Measurements from ENCODE around the gene CASS4. TPM values are rescaled to one million over a fixed set of nuclear protein-coding genes. Genes with fewer than 3 reads are reported as not detected.

The CASS4 gene
- total RNA-seq, 1 donor from 2014 or later: not detected

DNA sequence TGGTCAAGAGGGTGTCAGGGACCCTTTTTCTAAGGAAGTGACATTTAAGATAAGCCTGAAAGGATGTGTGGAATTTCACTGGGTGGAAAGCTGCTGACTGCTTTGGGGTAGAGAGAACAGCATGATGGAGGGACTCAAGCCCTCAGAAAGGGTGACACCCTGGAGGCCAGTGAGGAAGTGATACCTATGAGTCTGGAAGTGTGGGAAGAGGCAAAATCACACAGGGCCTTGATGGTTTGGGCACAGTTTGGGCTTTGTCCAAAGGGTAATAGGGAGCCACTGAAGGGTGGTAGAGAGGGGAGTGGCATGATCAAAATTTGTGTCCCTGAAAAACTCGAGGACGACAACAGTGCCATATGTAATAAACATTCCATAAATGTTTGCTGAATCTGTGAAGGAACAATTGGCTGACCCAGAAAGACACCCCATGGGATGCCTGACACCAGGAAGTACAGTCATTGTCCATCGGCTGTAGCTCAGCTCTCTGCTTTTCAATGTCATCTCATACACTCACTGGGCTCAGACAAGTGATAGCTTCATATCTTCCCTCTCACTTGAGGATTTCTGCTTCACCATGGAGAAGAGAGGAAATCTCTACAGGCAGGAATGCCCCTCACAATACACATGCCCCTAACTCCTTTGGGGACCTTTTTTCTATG lies 21.3 kb downstream of the CASS4 start:
- no peaks in the 10 kb centered on the region for H3K36me3 Mint-ChIP-seq (ENCODE audit: unreplicated experiment)
- no peak overlapping the region for H3K4me3 Mint-ChIP-seq (ENCODE audit: unreplicated experiment)
- DNase-seq: no peak
- TF ChIP-seq CTCF (IDR thresholded peaks at IDR 0.05; ENCODE audit: partially characterized antibody, unreplicated experiment): no peak
- H3K27me3 Mint-ChIP-seq (ENCODE audit: unreplicated experiment): peaks cover 10% of the 10 kb centered on the region
- no peaks in the 10 kb centered on the region for H3K9me3 Mint-ChIP-seq (ENCODE audit: unreplicated experiment)
- no peaks in the 10 kb centered on the region for H3K4me1 Mint-ChIP-seq (ENCODE audit: low read depth, unreplicated experiment)
- no peak overlapping the region for H3K27ac Mint-ChIP-seq (ENCODE audit: unreplicated experiment)

DNA sequence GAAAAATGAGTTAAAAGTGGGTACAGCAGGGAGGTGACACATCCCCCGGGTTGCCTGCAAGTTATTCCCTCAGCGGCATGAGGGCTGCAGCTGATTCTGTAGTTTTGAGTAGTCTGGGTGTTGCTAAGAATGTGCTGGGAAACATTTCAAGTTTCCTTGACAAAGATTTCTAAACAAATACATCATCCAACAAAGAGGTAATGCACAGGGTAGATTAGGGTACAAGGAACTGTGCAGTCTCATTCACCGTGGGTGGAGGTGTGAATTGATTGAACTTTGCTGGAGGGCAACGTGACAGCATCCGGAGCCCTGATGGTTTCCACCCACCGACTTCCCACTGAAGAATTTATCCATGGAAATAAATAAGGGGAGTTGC lies 21.8 kb downstream of the CASS4 start:
- Mint-ChIP-seq H3K27ac (ENCODE audit: unreplicated experiment) (no peak overlapping the region), H3K27me3 (ENCODE audit: unreplicated experiment) (peaks cover 10% of the 10 kb centered on the region), H3K9me3 (ENCODE audit: unreplicated experiment) (no peaks in the 10 kb centered on the region)

GRCh38 chr20:56437196-56437960 lies 25.3 kb downstream of the CASS4 start:
- no peak overlapping the region for H3K27ac Mint-ChIP-seq (ENCODE audit: unreplicated experiment)

More for the DNA sequence above, 21.8 kb downstream of the CASS4 start:
- Mint-ChIP-seq H3K36me3 (ENCODE audit: unreplicated experiment) (no peaks in the 10 kb centered on the region), H3K4me3 (ENCODE audit: unreplicated experiment) (no peak overlapping the region), H3K4me1 (ENCODE audit: low read depth, unreplicated experiment) (no peaks in the 10 kb centered on the region)
- TF ChIP-seq CTCF (IDR thresholded peaks at IDR 0.05; ENCODE audit: partially characterized antibody, unreplicated experiment): no peak
- no peak for DNase-seq

DNA sequence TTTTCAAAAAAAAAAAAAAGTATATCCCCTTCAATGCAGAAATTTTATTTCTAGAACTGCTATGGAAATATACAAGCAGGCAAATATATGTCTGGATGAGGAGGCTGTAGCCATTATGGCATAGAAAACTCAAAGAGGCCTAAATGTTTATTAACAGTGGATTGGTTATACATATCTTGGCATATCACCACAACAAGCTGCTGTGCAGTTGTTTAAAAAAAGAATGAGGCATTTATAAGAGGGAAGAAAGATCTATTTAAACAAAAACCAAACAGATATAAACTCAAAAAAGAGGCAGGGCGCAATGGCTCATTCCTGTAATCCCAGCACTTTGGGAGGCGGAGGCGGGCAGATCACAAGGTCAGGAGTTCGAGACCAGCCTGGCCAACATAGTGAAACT lies 26.2 kb downstream of the CASS4 start:
- Mint-ChIP-seq H3K27ac (ENCODE audit: unreplicated experiment) (no peak overlapping the region), H3K4me3 (ENCODE audit: unreplicated experiment) (no peak overlapping the region), H3K36me3 (ENCODE audit: unreplicated experiment) (no peaks in the 10 kb centered on the region), H3K9me3 (ENCODE audit: unreplicated experiment) (no peaks in the 10 kb centered on the region), H3K27me3 (ENCODE audit: unreplicated experiment) (peaks cover 3% of the 10 kb centered on the region), H3K4me1 (ENCODE audit: low read depth, unreplicated experiment) (no peaks in the 10 kb centered on the region)
- TF ChIP-seq CTCF (IDR thresholded peaks at IDR 0.05; ENCODE audit: partially characterized antibody, unreplicated experiment): no peak
- no peak for DNase-seq

More at GRCh38 chr20:56437196-56437960, 25.3 kb downstream of the CASS4 start:
- Mint-ChIP-seq H3K4me3 (ENCODE audit: unreplicated experiment) (no peak overlapping the region), H3K36me3 (ENCODE audit: unreplicated experiment) (no peaks in the 10 kb centered on the region), H3K4me1 (ENCODE audit: low read depth, unreplicated experiment) (no peaks in the 10 kb centered on the region), H3K27me3 (ENCODE audit: unreplicated experiment) (peaks cover 3% of the 10 kb centered on the region), H3K9me3 (ENCODE audit: unreplicated experiment) (no peaks in the 10 kb centered on the region)
- no peak for DNase-seq
- TF ChIP-seq CTCF (IDR thresholded peaks at IDR 0.05; ENCODE audit: partially characterized antibody, unreplicated experiment): no peak

GRCh38 chr20:56439771-56440291 lies 27.8 kb downstream of the CASS4 start:
- peaks cover 3% of the 10 kb centered on the region for H3K27me3 Mint-ChIP-seq (ENCODE audit: unreplicated experiment)
- no peaks in the 10 kb centered on the region for H3K36me3 Mint-ChIP-seq (ENCODE audit: unreplicated experiment)
- no peak for DNase-seq
- H3K4me3 Mint-ChIP-seq (ENCODE audit: unreplicated experiment): no peak overlapping the region
- H3K4me1 Mint-ChIP-seq (ENCODE audit: low read depth, unreplicated experiment): no peaks in the 10 kb centered on the region
- TF ChIP-seq CTCF (IDR thresholded peaks at IDR 0.05; ENCODE audit: partially characterized antibody, unreplicated experiment): no peak
- no peak overlapping the region for H3K27ac Mint-ChIP-seq (ENCODE audit: unreplicated experiment)
- no peaks in the 10 kb centered on the region for H3K9me3 Mint-ChIP-seq (ENCODE audit: unreplicated experiment)

Measured in glutamatergic neuron (in vitro differentiated cells).